Osteocyte (in vitro differentiated cells): Measurements from ENCODE around the gene FAM185A. TPM values are rescaled to one million over a fixed set of nuclear protein-coding genes. Genes with fewer than 3 reads are reported as not detected.
"Not testable (repeated sequence)": the region's sequence is repeated elsewhere in the genome, so short reads cannot be mapped to it uniquely, and the experiment has no call there.

Source experiments
- DNase-seq: peaks from one replicate; pipeline ENCODE4 v3.0.0; 2021; ENCODE audit warnings: mixed read lengths; ENCODE audit not compliant: unreplicated experiment; ENCODE audit errors: extremely low spot score
- H3K27ac Mint-ChIP-seq: one replicate; pipeline ENCODE4 v1.8.0; 2021; ENCODE audit warnings: mild to moderate bottlenecking, mixed read lengths; ENCODE audit not compliant: unreplicated experiment
- H3K27me3 Mint-ChIP-seq: one replicate; pipeline ENCODE4 v1.8.0; 2021; ENCODE audit warnings: mixed read lengths; ENCODE audit not compliant: unreplicated experiment
- H3K36me3 Mint-ChIP-seq: one replicate; pipeline ENCODE4 v1.8.0; 2021; ENCODE audit warnings: mixed read lengths; ENCODE audit not compliant: unreplicated experiment
- H3K4me1 Mint-ChIP-seq: one replicate; pipeline ENCODE4 v1.8.0; 2021; ENCODE audit warnings: mixed read lengths; ENCODE audit not compliant: unreplicated experiment
- H3K4me3 Mint-ChIP-seq: one replicate; pipeline ENCODE4 v1.8.0; 2021; ENCODE audit warnings: mild to moderate bottlenecking, moderate library complexity, mixed read lengths; ENCODE audit not compliant: unreplicated experiment
- H3K9me3 Mint-ChIP-seq: one replicate; pipeline ENCODE4 v1.8.0; 2021; ENCODE audit warnings: mixed read lengths; ENCODE audit not compliant: unreplicated experiment
- total RNA-seq: library from RNA; stranded (reverse); gene quantifications from 2 replicates; pipeline ENCODE4 v1.2.1, GENCODE V29; 2021
- TF ChIP-seq, protein P1 (sequence below): fragments of 200-600 bp; sonication (generic); IDR thresholded peaks from 2 replicates; pipeline ENCODE4 v1.5.0; 2021; ENCODE audit warnings: antibody characterized with exemption, mild to moderate bottlenecking, moderate library complexity

Gene FAM185A
- total RNA-seq, 1 donor from 2014 or later, result 7.8 TPM

DNA sequence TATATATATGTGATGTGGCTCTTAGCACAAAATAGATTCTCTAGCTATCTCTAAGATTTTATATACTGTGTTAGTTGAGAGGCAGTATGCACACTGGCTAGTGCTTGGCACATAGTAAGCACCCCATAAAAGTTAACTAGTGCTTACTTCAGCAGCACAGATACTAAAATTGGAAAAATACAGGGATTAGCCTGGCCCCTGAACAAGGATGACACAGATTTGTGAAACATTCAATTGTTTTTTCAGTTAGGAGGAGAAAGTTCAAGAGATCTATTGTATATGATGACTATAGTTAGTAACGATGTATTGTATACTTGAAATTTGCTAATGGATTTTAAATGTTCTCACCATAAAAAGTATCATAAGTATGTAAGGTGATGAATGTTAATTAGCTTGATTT is 85.7 kb downstream of the FAM185A start:
- Mint-ChIP-seq H3K27ac (no peak overlapping the region), H3K9me3 (no peaks in the 10 kb centered on the region)

DNA sequence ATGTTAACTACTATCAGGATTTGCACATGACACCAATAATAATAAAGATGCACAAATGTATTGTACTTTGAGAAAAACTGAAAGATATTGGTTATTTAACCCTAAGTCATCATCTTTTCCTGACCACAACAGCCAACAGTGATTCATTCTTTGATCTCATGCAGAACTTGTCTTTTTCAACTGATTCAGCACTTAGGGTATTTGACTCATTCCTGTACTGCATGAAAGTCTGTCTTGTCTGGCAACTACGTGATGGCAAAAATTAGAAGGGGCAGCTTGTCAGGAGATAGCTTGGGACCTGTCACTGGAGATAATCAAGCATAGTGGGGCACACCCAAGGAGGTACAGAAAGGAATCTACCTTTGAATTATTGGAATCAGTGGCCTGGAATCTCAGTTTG is 86.2 kb downstream of the FAM185A start:
- no peaks in the 10 kb centered on the region for H3K9me3 Mint-ChIP-seq
- peaks cover under 1% of the 10 kb centered on the region for H3K36me3 Mint-ChIP-seq
- no peaks in the 10 kb centered on the region for H3K27me3 Mint-ChIP-seq
- TF ChIP-seq, protein P1, sequence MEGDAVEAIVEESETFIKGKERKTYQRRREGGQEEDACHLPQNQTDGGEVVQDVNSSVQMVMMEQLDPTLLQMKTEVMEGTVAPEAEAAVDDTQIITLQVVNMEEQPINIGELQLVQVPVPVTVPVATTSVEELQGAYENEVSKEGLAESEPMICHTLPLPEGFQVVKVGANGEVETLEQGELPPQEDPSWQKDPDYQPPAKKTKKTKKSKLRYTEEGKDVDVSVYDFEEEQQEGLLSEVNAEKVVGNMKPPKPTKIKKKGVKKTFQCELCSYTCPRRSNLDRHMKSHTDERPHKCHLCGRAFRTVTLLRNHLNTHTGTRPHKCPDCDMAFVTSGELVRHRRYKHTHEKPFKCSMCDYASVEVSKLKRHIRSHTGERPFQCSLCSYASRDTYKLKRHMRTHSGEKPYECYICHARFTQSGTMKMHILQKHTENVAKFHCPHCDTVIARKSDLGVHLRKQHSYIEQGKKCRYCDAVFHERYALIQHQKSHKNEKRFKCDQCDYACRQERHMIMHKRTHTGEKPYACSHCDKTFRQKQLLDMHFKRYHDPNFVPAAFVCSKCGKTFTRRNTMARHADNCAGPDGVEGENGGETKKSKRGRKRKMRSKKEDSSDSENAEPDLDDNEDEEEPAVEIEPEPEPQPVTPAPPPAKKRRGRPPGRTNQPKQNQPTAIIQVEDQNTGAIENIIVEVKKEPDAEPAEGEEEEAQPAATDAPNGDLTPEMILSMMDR, result no peak
- no peak overlapping the region for H3K4me3 Mint-ChIP-seq
- peak overlapping the region; percentile 54 for H3K27ac Mint-ChIP-seq
- no peak for DNase-seq
- H3K4me1 Mint-ChIP-seq, result peaks cover 48% of the 10 kb centered on the region

More for the DNA sequence above, 85.7 kb downstream of the FAM185A start:
- TF ChIP-seq, protein P1, result no peak
- H3K4me3 Mint-ChIP-seq, result no peak overlapping the region
- no peaks in the 10 kb centered on the region for H3K27me3 Mint-ChIP-seq
- peaks cover 2% of the 10 kb centered on the region for H3K36me3 Mint-ChIP-seq
- no peak for DNase-seq
- H3K4me1 Mint-ChIP-seq, result peaks cover 45% of the 10 kb centered on the region

- no peak for DNase-seq
- Mint-ChIP-seq H3K27ac (peak overlapping the region; percentile 68), H3K4me1 (peaks cover 58% of the 10 kb centered on the region), H3K36me3 (peaks cover 3% of the 10 kb centered on the region), H3K9me3 (no peaks in the 10 kb centered on the region), H3K27me3 (no peaks in the 10 kb centered on the region), H3K4me3 (no peak overlapping the region)
- TF ChIP-seq, protein P1, result no peak
These were observed 87.6 kb downstream of the FAM185A start for GRCh38 chr7:102836191-102836919.

DNA sequence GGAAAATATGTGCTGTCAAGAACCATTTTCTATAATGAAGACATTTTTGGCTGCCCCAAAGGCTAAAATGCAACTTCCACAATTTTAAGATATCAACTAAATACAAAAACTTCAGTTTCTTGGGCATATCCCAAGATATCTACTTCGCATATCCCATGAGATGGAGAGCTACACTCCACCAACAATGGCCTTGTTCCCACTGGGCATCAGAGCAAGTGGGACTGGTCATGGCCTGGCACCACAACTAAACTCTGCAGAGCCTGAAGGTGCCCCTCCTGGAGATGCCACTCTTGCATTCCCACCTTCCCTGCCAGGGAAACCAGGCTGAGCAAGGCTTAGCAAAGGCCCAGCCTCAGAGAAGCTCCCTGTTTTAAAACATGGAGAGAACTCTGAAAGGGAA is 88.2 kb downstream of the FAM185A start:
- no peaks in the 10 kb centered on the region for H3K27me3 Mint-ChIP-seq
- TF ChIP-seq, protein P1, result no peak
- peaks cover 4% of the 10 kb centered on the region for H3K36me3 Mint-ChIP-seq
- peak overlapping the region; percentile 68 for H3K27ac Mint-ChIP-seq
- H3K4me1 Mint-ChIP-seq, result peaks cover 58% of the 10 kb centered on the region
- H3K9me3 Mint-ChIP-seq, result peaks cover 2% of the 10 kb centered on the region
- no peak for DNase-seq
- no peak overlapping the region for H3K4me3 Mint-ChIP-seq

GRCh38 chr7:102837802-102838201 is 89.0 kb downstream of the FAM185A start:
- Mint-ChIP-seq H3K4me3 (no peak overlapping the region), H3K27ac (peak overlapping the region; percentile 60), H3K4me1 (peaks cover 52% of the 10 kb centered on the region), H3K9me3 (peaks cover 5% of the 10 kb centered on the region), H3K36me3 (peaks cover 9% of the 10 kb centered on the region), H3K27me3 (no peaks in the 10 kb centered on the region)
- no peak for DNase-seq
- TF ChIP-seq, protein P1, result no peak

GRCh38 chr7:102838572-102839101 is 89.8 kb downstream of the FAM185A start:
- H3K27ac Mint-ChIP-seq, H3K9me3 Mint-ChIP-seq, H3K4me3 Mint-ChIP-seq: not testable (repeated sequence)

More at GRCh38 chr7:102838572-102839101, 89.8 kb downstream of the FAM185A start:
- H3K27me3 Mint-ChIP-seq, DNase-seq, H3K36me3 Mint-ChIP-seq: not testable (repeated sequence)
- peaks cover 46% of the 10 kb centered on the region for H3K4me1 Mint-ChIP-seq
